ENCODE measurements around the gene SLC9A3. TPM values are rescaled to one million over a fixed set of nuclear protein-coding genes. Genes with fewer than 3 reads are reported as not detected.

Gene SLC9A3
- total RNA-seq, 3 donors from 2014 or later (not counting 1 experiment from before 2014, with no cell fraction given), result 0.61 to 1.1 (median 0.73) TPM

- peaks cover 61% of the 10 kb centered on the region for H3K36me3 Mint-ChIP-seq
- Histone ChIP-seq H3K4me3 (ENCODE audit: low read length) (no peak overlapping the region), H3K4me1 (ENCODE audit: control insufficient read depth, insufficient read depth, low read length) (peaks cover 20% of the 10 kb centered on the region)
Measured at GRCh38 chr5:451587-452458, 72.4 kb downstream of the SLC9A3 start.

GRCh38 chr5:449151-449550 is 75.1 kb downstream of the SLC9A3 start:
- Histone ChIP-seq H3K4me3 (ENCODE audit: low read length) (no peak overlapping the region), H3K4me1 (ENCODE audit: control insufficient read depth, insufficient read depth, low read length) (peaks cover 25% of the 10 kb centered on the region), H3K27ac (ENCODE audit: low read length) (no peak overlapping the region), H3K27me3 (ENCODE audit: control insufficient read depth, insufficient read depth, low read length) (no peaks in the 10 kb centered on the region), H3K36me3 (ENCODE audit: control insufficient read depth, insufficient read depth, low read length) (peaks cover 65% of the 10 kb centered on the region), H3K9me3 (ENCODE audit: control insufficient read depth, insufficient read depth, low read length) (no peaks in the 10 kb centered on the region)
- Mint-ChIP-seq H3K4me3 (no peak overlapping the region), H3K27me3 (ENCODE audit: low read depth in 2 of 2) (no peaks in the 10 kb centered on the region), H3K27ac (no peak overlapping the region), H3K4me1 (peaks cover 60% of the 10 kb centered on the region in 2 donors), H3K9me3 (peaks cover 6 to 7% of the 10 kb centered on the region in 2 donors), H3K36me3 (peaks cover 58% of the 10 kb centered on the region)
- DNase-seq, result no peak
- 90% methylated on average over 5 of the region's 5 CpGs for WGBS (ENCODE audit: insufficient coverage)
- no peak for TF ChIP-seq CTCF (IDR thresholded peaks at IDR 0.05)
- no peak for ATAC-seq
- intact Hi-C loops (cut with micrococcal nuclease), result no loop called here

More at GRCh38 chr5:451587-452458, 72.4 kb downstream of the SLC9A3 start:
- DNase-seq, result no peak
- no peaks in the 10 kb centered on the region for H3K9me3 ChIP-seq (ENCODE audit: control insufficient read depth, insufficient read depth, low read length)
- Mint-ChIP-seq H3K4me1 (peaks cover 45 to 46% of the 10 kb centered on the region in 2 donors), H3K9me3 (peaks cover 6 to 7% of the 10 kb centered on the region in 2 donors), H3K4me3 (no peak overlapping the region), H3K27ac (no peak overlapping the region), H3K27me3 (ENCODE audit: low read depth in 2 of 2) (no peaks in the 10 kb centered on the region)
- WGBS (ENCODE audit: insufficient coverage), result 97% methylated on average over 5 of the region's 5 CpGs
- H3K36me3 ChIP-seq (ENCODE audit: control insufficient read depth, insufficient read depth, low read length), result peaks cover 77% of the 10 kb centered on the region
- ATAC-seq, result no peak
- no peak overlapping the region for H3K27ac ChIP-seq (ENCODE audit: low read length)
- no peak for TF ChIP-seq CTCF (IDR thresholded peaks at IDR 0.05)
- H3K27me3 ChIP-seq (ENCODE audit: control insufficient read depth, insufficient read depth, low read length), result no peaks in the 10 kb centered on the region
- intact Hi-C loops (cut with micrococcal nuclease), result no loop called here

- intact Hi-C loops (cut with micrococcal nuclease), result no loop called here
- Histone ChIP-seq H3K9me3 (ENCODE audit: control insufficient read depth, insufficient read depth, low read length) (no peaks in the 10 kb centered on the region), H3K4me3 (ENCODE audit: low read length) (no peak overlapping the region), H3K4me1 (ENCODE audit: control insufficient read depth, insufficient read depth, low read length) (peaks cover 29% of the 10 kb centered on the region), H3K36me3 (ENCODE audit: control insufficient read depth, insufficient read depth, low read length) (peaks cover 61% of the 10 kb centered on the region), H3K27me3 (ENCODE audit: control insufficient read depth, insufficient read depth, low read length) (no peaks in the 10 kb centered on the region), H3K27ac (ENCODE audit: low read length) (no peak overlapping the region)
- Mint-ChIP-seq H3K27me3 (ENCODE audit: low read depth in 2 of 2) (no peaks in the 10 kb centered on the region), H3K27ac (peak overlapping the region in 1 of 2 donors; percentile 62), H3K36me3 (peaks cover 53% of the 10 kb centered on the region), H3K4me1 (peaks cover 58 to 60% of the 10 kb centered on the region in 2 donors), H3K9me3 (peaks cover 6 to 7% of the 10 kb centered on the region in 2 donors), H3K4me3 (no peak overlapping the region)
- TF ChIP-seq CTCF (IDR thresholded peaks at IDR 0.05), result no peak
- DNase-seq, result no peak
- 97% methylated on average over 12 of the region's 12 CpGs for WGBS (ENCODE audit: insufficient coverage)
- no peak for ATAC-seq
Measured at GRCh38 chr5:448766-449090, 75.5 kb downstream of the SLC9A3 start.
